ENCODE data around the gene PITPNM3.

Gene PITPNM3

DNA sequence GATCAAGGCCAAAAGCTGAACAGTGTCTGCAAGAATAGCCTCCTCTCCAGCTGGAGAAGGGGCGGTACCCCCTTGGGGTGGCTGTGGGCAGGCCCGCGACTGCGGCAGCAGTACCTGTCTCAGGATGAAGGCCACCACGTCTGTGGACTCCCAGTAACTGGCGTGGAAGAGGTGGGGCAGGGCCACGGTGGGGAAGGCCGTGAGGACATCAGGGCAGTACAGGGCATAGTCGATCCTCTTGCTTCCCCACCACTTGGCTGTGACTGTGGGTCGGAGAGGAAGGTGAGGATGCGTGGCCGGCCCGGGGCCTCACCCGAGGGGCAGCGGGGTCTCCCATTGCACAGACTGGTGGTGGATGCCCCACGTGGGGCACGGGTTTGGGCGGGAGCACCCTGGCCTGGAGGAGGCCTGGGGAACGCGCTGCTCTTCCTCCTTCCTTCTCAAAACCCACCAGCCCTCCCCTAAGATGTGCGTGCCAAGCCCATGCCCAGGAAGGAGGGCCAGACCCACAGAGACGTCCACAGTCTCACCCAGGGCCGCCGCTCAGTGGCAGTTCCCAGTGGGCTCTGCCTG, 86.1 kb downstream of the PITPNM3 start:
- H3K27ac ChIP-seq, result no peak overlapping the region
- no peak for DNase-seq (ENCODE audit: low read depth, low spot score)

GRCh38 chr17:6468051-6468790, 88.1 kb downstream of the PITPNM3 start:
- DNase-seq (ENCODE audit: low read depth, low spot score), result no peak

GRCh38 chr17:6467567-6467966, 88.8 kb downstream of the PITPNM3 start:
- no peak for DNase-seq (ENCODE audit: low read depth, low spot score)
- H3K27ac ChIP-seq, result no peak overlapping the region

More at GRCh38 chr17:6468051-6468790, 88.1 kb downstream of the PITPNM3 start:
- H3K27ac ChIP-seq, result no peak overlapping the region

DNA sequence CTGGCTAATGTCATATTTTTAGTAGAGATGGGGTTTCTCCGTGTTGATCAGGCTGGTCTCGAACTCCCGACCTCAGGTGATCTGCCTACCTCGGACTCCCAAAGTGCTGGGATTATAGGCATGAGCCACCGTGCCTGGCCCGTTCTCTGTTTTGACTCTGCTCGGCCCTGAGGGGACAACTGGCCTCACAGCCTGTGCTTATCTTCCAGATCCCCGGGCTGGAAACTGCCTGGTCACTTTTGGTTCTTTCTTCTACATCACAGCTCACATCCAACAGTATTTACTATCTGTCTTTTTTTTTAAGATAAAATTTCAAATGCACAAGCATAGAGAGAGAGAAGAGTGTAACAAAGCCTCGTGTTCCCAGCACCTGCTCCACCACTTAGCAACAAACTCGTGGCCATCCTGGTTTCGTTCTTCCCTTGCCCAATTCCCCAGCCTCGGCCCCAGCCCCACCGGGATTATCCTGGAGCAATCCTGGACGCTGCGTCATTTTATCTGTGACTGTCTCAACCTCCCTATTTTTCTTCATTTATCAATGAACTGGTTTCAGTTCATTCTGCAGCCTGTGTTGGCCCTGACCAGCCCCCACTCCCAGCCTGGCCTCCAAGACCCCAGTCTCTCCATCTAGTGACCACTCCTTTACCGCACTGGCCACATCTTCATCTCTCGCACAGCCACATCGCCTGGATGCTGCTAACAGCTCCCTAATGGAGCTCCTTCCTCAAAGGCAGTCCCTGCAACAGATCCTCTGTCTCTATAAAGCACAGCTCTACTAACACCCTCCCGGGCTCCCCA, 91.0 kb downstream of the PITPNM3 start:
- no peak for DNase-seq (ENCODE audit: low read depth, low spot score)
- no peak overlapping the region for H3K27ac ChIP-seq

DNA sequence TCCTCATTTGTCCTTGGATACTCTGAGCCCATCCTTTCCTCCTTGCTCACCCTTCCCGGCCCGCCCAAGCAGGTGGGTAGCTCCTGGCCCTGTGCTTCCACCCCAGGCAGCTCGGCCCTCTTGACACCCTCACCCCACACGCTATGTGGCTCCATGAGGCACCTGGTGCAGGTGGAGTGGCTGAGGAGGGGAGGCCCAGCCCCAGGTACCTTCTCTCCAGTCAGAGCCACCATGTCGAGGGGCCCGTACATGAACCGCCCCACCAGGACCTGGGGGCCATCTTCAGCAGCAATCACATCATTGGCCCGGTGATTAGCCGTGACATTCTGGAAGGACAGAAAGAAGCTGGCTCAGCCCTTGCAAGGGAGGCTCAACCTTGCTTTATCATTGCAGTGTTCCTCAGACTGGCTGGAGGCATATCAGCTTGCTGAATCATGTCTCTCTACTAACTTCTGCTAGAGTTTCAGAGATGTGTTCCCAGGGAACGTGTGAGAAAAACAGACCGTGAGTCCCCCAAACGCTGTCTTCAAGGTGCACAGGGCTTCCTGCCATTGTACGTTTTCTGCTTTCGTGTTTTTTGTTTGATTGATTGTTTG, 91.8 kb downstream of the PITPNM3 start:
- H3K27ac ChIP-seq, result no peak overlapping the region
- DNase-seq (ENCODE audit: low read depth, low spot score), result no peak

DNA sequence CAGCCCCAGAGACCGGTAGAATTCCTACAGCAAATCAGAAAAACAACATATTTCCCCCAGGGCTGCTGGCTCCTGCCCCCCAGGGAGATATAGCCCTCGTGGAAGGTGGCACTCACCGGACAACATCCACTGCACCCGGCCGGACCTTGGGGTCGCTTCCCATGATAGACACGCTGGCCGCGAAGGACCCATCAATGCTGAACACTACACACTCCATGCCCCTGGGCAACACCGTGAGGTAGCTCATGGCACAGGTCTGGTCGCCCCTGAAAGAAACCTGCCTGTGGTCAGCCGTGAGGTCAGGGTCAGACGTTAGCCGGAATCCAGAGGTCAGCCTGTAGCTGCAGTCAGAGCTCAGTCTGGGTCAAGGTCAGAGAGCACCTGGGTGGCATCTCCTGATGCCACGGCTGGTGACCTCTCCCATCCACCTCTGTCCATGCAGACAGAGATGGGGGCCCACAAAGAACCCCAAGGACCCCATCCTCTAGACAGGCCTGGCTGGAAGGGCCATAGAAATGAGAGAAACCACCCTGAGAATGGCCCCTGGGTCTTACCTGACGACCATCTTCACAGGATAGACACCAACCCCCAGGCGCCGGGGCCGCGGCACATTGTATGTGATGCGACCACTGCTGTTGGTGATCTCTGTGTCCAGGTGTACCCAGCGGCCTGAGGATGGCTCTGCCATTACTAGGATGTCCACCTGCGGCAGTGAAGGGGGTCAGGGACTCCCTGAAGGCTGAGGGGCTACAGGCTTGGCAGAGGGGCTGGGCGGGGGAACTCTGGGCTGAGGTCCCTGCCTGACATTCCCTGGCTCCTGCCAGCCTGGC, 92.5 kb downstream of the PITPNM3 start:
- no peak for DNase-seq (ENCODE audit: low read depth, low spot score)
- H3K27ac ChIP-seq, result no peak overlapping the region

GRCh38 chr17:6462692-6463091, 93.7 kb downstream of the PITPNM3 start:
- no peak for DNase-seq (ENCODE audit: low read depth, low spot score)
- H3K27ac ChIP-seq, result no peak overlapping the region

- H3K27ac ChIP-seq, result no peak overlapping the region
- no peak for DNase-seq (ENCODE audit: low read depth, low spot score)
These were observed 94.4 kb downstream of the PITPNM3 start for GRCh38 chr17:6461792-6462524.

DNA sequence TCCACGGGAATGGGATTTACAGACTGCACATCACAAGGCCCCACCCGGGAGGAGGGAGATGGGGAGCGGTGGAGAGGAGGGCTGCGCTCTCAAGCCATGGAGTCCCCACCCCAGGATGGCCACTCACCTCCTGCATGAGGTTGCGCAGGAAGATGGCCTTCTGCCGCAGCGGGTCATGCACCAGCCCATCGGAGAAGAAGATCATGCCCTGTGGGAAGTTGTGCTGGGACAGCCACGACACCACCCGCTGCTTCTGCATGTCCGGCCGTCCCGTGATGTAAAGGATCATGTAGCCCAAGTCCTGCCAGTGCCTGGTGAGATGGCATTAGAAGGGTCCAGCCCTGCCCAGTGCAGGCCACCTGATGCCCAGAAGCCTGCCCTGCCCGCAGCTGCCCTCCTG, 95.1 kb downstream of the PITPNM3 start:
- DNase-seq (ENCODE audit: low read depth, low spot score), result no peak
- H3K27ac ChIP-seq, result no peak overlapping the region

- no peak for DNase-seq (ENCODE audit: low read depth, low spot score)
- H3K27ac ChIP-seq, result no peak overlapping the region
These were observed 95.7 kb downstream of the PITPNM3 start for GRCh38 chr17:6460531-6461161.

GRCh38 chr17:6458460-6458950, 97.8 kb downstream of the PITPNM3 start:
- no peak for DNase-seq (ENCODE audit: low read depth, low spot score)
- H3K27ac ChIP-seq, result no peak overlapping the region

- DNase-seq (ENCODE audit: low read depth, low spot score), result no peak
- H3K27ac ChIP-seq, result peak overlapping the region; percentile 7
These were observed 98.5 kb downstream of the PITPNM3 start for GRCh38 chr17:6457688-6458459.

DNA sequence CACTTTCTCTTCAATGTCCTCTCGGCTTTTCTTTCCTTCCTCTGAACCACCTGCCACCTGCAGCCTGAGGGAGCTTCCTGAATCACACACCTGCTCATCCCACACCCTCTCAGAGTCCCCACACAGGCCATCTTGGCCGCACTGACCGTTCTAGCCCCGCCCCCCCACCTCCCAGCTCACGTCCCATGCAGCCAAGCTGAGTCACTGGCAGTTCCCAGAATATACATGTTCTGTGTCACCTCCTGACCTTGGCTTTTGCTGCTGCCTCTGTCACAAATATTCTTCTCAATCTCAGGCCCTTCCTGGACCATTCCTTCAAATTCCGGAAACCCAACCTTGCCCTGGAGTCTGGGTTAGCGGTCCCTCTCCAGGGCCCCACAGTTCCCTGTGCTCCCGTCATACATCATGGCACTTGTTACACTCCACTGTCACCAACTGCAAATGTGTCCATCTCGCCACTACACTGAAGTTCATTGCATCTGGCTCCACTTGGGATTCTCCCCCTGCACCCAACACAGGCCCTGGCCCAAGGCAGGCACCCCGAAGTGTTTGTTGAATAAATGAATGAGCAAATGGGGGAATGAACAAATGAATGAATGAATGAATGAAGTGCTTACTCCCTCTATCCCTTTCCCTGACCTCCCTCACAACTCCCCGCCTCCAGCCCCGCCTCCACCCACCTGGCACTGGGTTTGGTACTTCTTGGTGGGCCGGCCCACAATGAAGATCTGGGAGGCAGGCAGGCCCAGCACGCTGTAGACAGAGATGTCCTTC, 99.3 kb downstream of the PITPNM3 start:
- peak overlapping the region; percentile 7 for H3K27ac ChIP-seq
- DNase-seq (ENCODE audit: low read depth, low spot score), result no peak

GRCh38 chr17:6456321-6456720, 100.0 kb downstream of the PITPNM3 start:
- DNase-seq (ENCODE audit: low read depth, low spot score), result no peak
- H3K27ac ChIP-seq, result no peak overlapping the region

DNA sequence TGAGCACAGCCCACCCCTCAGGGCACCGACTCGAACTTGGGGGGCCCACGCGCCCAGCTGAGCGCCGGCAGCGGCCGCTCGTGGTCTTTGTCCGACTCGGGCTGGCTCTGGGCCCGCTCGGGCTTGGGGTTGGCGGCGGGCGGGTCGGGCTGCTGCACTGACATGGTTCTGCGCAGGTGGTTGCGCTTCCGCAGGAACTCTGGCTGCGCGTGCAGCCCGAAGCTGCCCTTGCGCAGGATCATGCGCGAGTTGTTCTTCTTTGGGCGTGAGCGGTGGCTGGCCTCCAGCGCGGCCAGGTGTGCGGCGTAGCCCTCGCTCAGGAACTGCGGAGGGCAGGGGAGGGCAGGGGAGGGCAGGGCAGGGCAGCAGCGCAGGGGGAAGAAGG, 101.0 kb downstream of the PITPNM3 start:
- DNase-seq (ENCODE audit: low read depth, low spot score), result no peak
- H3K27ac ChIP-seq, result no peak overlapping the region

GRCh38 chr17:6454495-6455320, 101.6 kb downstream of the PITPNM3 start:
- no peak overlapping the region for H3K27ac ChIP-seq

More at GRCh38 chr17:6454495-6455320, 101.6 kb downstream of the PITPNM3 start:
- DNase-seq (ENCODE audit: low read depth, low spot score), result no peak
